ENCODE data around the gene ADCY3. TPM values are rescaled to one million over a fixed set of nuclear protein-coding genes. Genes with fewer than 3 reads are reported as not detected.
A peak's percentile ranks its signal among the peaks of the same experiment; 100 is the strongest.

Gene ADCY3
- total and polyA plus RNA-seq, 2 donors from 2014 or later: 21.1 to 44.6 TPM

DNA sequence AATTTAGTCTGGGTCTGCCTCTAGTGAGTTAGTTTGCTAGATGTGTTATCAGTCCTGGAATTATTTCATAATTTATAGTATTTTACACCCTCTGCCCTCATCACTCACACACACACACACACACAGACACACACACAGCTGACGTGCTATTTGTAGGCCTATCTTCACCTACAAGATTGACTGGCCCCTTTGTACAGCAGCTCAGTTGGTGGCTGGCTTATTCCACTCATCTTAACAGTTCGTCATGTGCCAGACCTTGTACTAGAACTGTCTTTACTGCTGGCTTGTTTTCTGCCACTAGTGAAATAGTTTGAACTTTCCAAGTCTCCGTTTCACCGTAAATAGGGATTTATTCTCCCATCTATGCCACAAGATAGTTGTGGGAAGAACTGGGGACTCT is 105.5 kb downstream of the ADCY3 start:
- no peaks in the 10 kb centered on the region for H3K4me1 ChIP-seq (ENCODE audit: control insufficient read depth in 2 of 3, insufficient read depth in 2 of 3, low read depth in 1 of 3, low read length in 3 of 3)
- peaks cover 3 to 6% (median 4%) of the 10 kb centered on the region in 3 donors for H3K36me3 ChIP-seq (ENCODE audit: control insufficient read depth in 2 of 3, insufficient read depth in 3 of 3, low read length in 3 of 3)
- TF ChIP-seq, protein P1, sequence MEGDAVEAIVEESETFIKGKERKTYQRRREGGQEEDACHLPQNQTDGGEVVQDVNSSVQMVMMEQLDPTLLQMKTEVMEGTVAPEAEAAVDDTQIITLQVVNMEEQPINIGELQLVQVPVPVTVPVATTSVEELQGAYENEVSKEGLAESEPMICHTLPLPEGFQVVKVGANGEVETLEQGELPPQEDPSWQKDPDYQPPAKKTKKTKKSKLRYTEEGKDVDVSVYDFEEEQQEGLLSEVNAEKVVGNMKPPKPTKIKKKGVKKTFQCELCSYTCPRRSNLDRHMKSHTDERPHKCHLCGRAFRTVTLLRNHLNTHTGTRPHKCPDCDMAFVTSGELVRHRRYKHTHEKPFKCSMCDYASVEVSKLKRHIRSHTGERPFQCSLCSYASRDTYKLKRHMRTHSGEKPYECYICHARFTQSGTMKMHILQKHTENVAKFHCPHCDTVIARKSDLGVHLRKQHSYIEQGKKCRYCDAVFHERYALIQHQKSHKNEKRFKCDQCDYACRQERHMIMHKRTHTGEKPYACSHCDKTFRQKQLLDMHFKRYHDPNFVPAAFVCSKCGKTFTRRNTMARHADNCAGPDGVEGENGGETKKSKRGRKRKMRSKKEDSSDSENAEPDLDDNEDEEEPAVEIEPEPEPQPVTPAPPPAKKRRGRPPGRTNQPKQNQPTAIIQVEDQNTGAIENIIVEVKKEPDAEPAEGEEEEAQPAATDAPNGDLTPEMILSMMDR (IDR thresholded peaks at IDR 0.05; ENCODE audit: borderline replicate concordance, extremely low read depth, insufficient read depth): no peak
- no peak overlapping the region for H3K27ac ChIP-seq (ENCODE audit: low read depth in 2 of 2, low read length in 2 of 2)
- FAIRE-seq (no peak), DNase-seq (no peak)
- no peak overlapping the region for H3K4me3 ChIP-seq (ENCODE audit: low read length in 3 of 3)
- no peak overlapping the region for H3K9ac ChIP-seq (ENCODE audit: low read length in 3 of 3)
- intact Hi-C loops (cut with DNase I): no loop called here
- H3K9me3 ChIP-seq (ENCODE audit: control insufficient read depth in 2 of 3, insufficient read depth in 1 of 3, low read length in 3 of 3): no peaks in the 10 kb centered on the region
- H3K27me3 ChIP-seq (ENCODE audit: control insufficient read depth, insufficient read depth, low read length): no peaks in the 10 kb centered on the region

DNA sequence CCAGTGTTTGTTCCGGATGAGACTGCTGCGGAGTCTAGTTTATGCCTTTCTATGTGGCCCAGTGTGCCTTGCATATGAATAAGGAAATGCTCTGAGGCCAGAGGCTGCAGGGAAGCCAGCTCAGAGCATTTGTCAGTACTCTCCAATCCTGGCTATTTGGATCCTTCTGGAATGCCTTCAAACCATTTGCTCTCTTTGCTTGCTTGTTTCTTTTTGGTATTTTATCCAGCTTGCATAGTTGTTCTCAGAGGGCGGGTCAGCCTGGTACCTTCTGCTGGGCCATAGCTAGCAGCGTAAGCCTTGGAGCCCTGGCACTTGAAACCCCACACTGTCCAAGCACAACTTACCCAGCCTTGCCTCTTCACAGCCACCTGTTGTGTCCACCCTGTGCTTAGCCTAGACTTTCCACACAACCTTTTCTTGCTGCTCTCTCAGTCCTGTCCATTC is 106.3 kb downstream of the ADCY3 start:
- Histone ChIP-seq H3K36me3 (ENCODE audit: control insufficient read depth in 2 of 3, insufficient read depth in 3 of 3, low read length in 3 of 3) (peaks cover 3 to 6% (median 4%) of the 10 kb centered on the region in 3 donors), H3K9me3 (ENCODE audit: control insufficient read depth in 2 of 3, insufficient read depth in 1 of 3, low read length in 3 of 3) (no peaks in the 10 kb centered on the region), H3K4me1 (ENCODE audit: control insufficient read depth in 2 of 3, insufficient read depth in 2 of 3, low read depth in 1 of 3, low read length in 3 of 3) (no peaks in the 10 kb centered on the region), H3K9ac (ENCODE audit: low read length in 3 of 3) (no peak overlapping the region), H3K4me3 (ENCODE audit: low read length in 3 of 3) (no peak overlapping the region), H3K27me3 (ENCODE audit: control insufficient read depth, insufficient read depth, low read length) (no peaks in the 10 kb centered on the region), H3K27ac (ENCODE audit: low read depth in 2 of 2, low read length in 2 of 2) (no peak overlapping the region)
- TF ChIP-seq, protein P1 (IDR thresholded peaks at IDR 0.05; ENCODE audit: borderline replicate concordance, extremely low read depth, insufficient read depth): no peak
- DNase-seq (no peak), FAIRE-seq (no peak)
- intact Hi-C loops (cut with DNase I): no loop called here

DNA sequence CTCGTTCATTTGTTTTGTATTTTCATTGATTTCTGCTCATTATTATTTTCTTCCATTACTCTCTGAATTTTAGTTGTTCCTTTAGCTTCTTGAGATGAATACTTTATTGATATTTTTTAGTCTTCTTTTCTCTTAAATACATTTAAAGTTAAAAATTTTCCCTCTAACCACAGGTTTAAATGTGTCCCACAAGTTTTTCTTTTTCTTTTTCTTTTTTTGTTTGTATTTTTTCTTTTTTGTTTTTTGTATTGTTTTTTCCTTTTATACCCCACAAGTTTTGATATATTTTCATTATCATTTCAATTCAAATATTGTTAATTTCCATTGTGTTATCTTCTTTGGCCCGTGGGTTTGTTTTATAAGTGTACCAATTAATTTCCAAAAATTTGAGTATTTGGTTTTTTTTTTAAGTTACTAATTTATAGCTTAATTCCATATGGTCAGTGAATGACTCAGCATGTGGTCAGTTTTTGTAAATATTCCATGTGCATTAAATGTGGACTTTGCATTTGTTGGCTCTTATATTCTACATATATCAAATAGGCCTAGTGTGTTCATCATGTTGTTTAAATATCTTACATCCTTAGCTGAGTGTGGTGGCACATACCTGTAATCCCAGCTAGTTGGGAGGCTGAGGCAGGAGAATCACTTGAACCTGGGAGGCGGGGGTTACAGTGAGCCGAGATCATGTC is 110.6 kb downstream of the ADCY3 start:
- FAIRE-seq (peak; percentile 38), DNase-seq (no peak)
- intact Hi-C loops (cut with DNase I): no loop called here
- Histone ChIP-seq H3K4me3 (ENCODE audit: low read length in 3 of 3) (no peak overlapping the region), H3K9ac (ENCODE audit: low read length in 3 of 3) (no peak overlapping the region), H3K27me3 (ENCODE audit: control insufficient read depth, insufficient read depth, low read length) (no peaks in the 10 kb centered on the region), H3K9me3 (ENCODE audit: control insufficient read depth in 2 of 3, insufficient read depth in 1 of 3, low read length in 3 of 3) (no peaks in the 10 kb centered on the region), H3K4me1 (ENCODE audit: control insufficient read depth in 2 of 3, insufficient read depth in 2 of 3, low read depth in 1 of 3, low read length in 3 of 3) (no peaks in the 10 kb centered on the region), H3K36me3 (ENCODE audit: control insufficient read depth in 2 of 3, insufficient read depth in 3 of 3, low read length in 3 of 3) (no peaks in the 10 kb centered on the region), H3K27ac (ENCODE audit: low read depth in 2 of 2, low read length in 2 of 2) (no peak overlapping the region)
- TF ChIP-seq, protein P1 (IDR thresholded peaks at IDR 0.05; ENCODE audit: borderline replicate concordance, extremely low read depth, insufficient read depth): no peak
